Stimulated activated CD4-positive, alpha-beta T cell treated with anti-CD3 and anti-CD28 coated beads, Interleukin-1b, Interleukin-23, amount 100 ng/mL, for 24 hours (primary cell): ENCODE results near the gene OGFOD2.
"Not testable (repeated sequence)": the region's sequence is repeated elsewhere in the genome, so short reads cannot be mapped to it uniquely, and the experiment has no call there.

Experiments
- DNase-seq, 4 experiments: peaks; one replicate each; pipeline ENCODE4 v3.0.0-alpha.2; 2020; ENCODE audit warnings: low read depth in 4 of 4, low spot score in 1 of 4

Gene OGFOD2

GRCh38 chr12:122974892-122975789, at the start of gene OGFOD2:
Gene OGFOD2 (plus strand): TSS chr12:122975244. CDS start chr12:122975252, 8 bp downstream.
- DNase-seq: peak; percentile 72 to 90 (median 83)

- no peak for DNase-seq
Measured at GRCh38 chr12:122927756-122928403, 47.2 kb upstream of the OGFOD2 start.

GRCh38 chr12:122928404-122929147, 46.5 kb upstream of the OGFOD2 start:
- DNase-seq: no peak

GRCh38 chr12:122929148-122929538, 45.9 kb upstream of the OGFOD2 start:
- DNase-seq: no peak

- no peak for DNase-seq
Measured at GRCh38 chr12:122929812-122930211, 45.2 kb upstream of the OGFOD2 start.

GRCh38 chr12:122932207-122932606, 42.8 kb upstream of the OGFOD2 start:
- DNase-seq: no peak

GRCh38 chr12:122934722-122935121, 40.3 kb upstream of the OGFOD2 start:
- DNase-seq: no peak

- DNase-seq: no peak
Measured at GRCh38 chr12:122935318-122935717, 39.7 kb upstream of the OGFOD2 start.

GRCh38 chr12:122937622-122938091, 37.4 kb upstream of the OGFOD2 start:
- no peak for DNase-seq

- no peak for DNase-seq
Measured at GRCh38 chr12:122939125-122939524, 35.9 kb upstream of the OGFOD2 start.

- DNase-seq: not testable (repeated sequence)
Measured at GRCh38 chr12:122941351-122941750, 33.7 kb upstream of the OGFOD2 start.

- no peak for DNase-seq
Measured at GRCh38 chr12:122942637-122943036, 32.4 kb upstream of the OGFOD2 start.

GRCh38 chr12:122943196-122943595, 31.8 kb upstream of the OGFOD2 start:
- DNase-seq: no peak

GRCh38 chr12:122944605-122945592, 30.1 kb upstream of the OGFOD2 start:
- no peak for DNase-seq

- peak; percentile 38 to 81 (median 63) for DNase-seq
Measured at GRCh38 chr12:122946690-122947341, 28.2 kb upstream of the OGFOD2 start.

GRCh38 chr12:122947352-122947792, 27.7 kb upstream of the OGFOD2 start:
- DNase-seq: no peak

GRCh38 chr12:122948605-122949004, 26.4 kb upstream of the OGFOD2 start:
- DNase-seq: no peak

- DNase-seq: no peak
Measured at GRCh38 chr12:122949405-122949804, 25.6 kb upstream of the OGFOD2 start.

- no peak for DNase-seq
Measured at GRCh38 chr12:122949816-122950675, 25.0 kb upstream of the OGFOD2 start.
